WTC11 (cell line): Measurements from ENCODE around the gene EVI5L.

Experiments used
- CBFB ChIP-seq: sonication (generic); formaldehyde crosslinking; IDR thresholded peaks from 2 replicates; pipeline ENCODE4 v1.8.1; 2022; ENCODE audit warnings: mild to moderate bottlenecking, low read depth, missing genetic modification reagents
- CREM ChIP-seq: sonication (generic); formaldehyde crosslinking; IDR thresholded peaks from 2 replicates; pipeline ENCODE4 v1.8.1; 2022; ENCODE audit warnings: mild to moderate bottlenecking, missing genetic modification reagents, moderate library complexity
- ESRRA ChIP-seq: sonication (generic); formaldehyde crosslinking; IDR thresholded peaks from 2 replicates; pipeline ENCODE4 v1.8.1; 2022; ENCODE audit warnings: mild to moderate bottlenecking, missing genetic modification reagents, borderline replicate concordance
- FOXK1 ChIP-seq: sonication (generic); formaldehyde crosslinking; IDR thresholded peaks from 2 replicates; pipeline ENCODE4 v1.8.0; 2022; ENCODE audit warnings: mild to moderate bottlenecking, moderate library complexity, missing genetic modification reagents
- JAZF1 ChIP-seq: fragments of 250-450 bp; sonication (Bioruptor Pico); IDR thresholded peaks from 2 replicates; pipeline ENCODE4 v1.9.0; 2021; ENCODE audit warnings: moderate library complexity, mild to moderate bottlenecking, inconsistent platforms
- NR1H2 ChIP-seq: sonication (generic); formaldehyde crosslinking; IDR thresholded peaks from 2 replicates; pipeline ENCODE4 v1.9.0; 2021; ENCODE audit warnings: mild to moderate bottlenecking, moderate library complexity, missing genetic modification reagents
- ZNF281 ChIP-seq: sonication (generic); formaldehyde crosslinking; IDR thresholded peaks from 2 replicates; pipeline ENCODE4 v1.8.0; 2023; ENCODE audit warnings: mild to moderate bottlenecking, missing genetic modification reagents
- ZSCAN18 ChIP-seq: fragments of 250-450 bp; sonication (Bioruptor Pico); IDR thresholded peaks from 2 replicates; pipeline ENCODE4 v2.1.2; 2022; ENCODE audit warnings: mild to moderate bottlenecking, moderate library complexity
- TF ChIP-seq, protein P1 (sequence below): fragments of 200-600 bp; IDR thresholded peaks from 2 replicates; pipeline ENCODE4 v1.8.0; 2022; ENCODE audit warnings: antibody characterized with exemption
- TF ChIP-seq, protein P2 (sequence below): sonication (generic); formaldehyde crosslinking; IDR thresholded peaks from 2 replicates; pipeline ENCODE4 v1.8.1; 2022; ENCODE audit warnings: low read depth, mild to moderate bottlenecking, moderate library complexity, missing genetic modification reagents, borderline replicate concordance

DNA sequence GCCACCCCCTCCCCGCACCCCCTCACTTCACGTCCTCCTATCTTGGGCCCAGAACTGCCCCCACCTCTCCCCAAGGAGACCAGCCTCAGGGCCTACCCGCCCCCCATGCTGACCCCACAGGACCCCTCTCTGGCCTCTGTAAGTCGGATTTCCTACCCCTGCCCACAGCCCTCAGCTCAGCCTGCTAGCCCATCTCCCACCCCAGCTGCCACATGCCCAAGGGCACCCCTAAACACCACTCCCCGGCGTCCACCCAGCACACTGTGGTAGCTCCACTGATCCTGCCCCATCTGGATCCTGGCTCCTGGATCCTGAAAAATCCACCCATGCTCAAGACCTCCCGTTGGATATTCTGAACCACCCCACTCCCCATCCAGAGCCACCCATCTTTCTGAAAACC lies 805 bp downstream of the EVI5L start:
- TF ChIP-seq, protein P1, sequence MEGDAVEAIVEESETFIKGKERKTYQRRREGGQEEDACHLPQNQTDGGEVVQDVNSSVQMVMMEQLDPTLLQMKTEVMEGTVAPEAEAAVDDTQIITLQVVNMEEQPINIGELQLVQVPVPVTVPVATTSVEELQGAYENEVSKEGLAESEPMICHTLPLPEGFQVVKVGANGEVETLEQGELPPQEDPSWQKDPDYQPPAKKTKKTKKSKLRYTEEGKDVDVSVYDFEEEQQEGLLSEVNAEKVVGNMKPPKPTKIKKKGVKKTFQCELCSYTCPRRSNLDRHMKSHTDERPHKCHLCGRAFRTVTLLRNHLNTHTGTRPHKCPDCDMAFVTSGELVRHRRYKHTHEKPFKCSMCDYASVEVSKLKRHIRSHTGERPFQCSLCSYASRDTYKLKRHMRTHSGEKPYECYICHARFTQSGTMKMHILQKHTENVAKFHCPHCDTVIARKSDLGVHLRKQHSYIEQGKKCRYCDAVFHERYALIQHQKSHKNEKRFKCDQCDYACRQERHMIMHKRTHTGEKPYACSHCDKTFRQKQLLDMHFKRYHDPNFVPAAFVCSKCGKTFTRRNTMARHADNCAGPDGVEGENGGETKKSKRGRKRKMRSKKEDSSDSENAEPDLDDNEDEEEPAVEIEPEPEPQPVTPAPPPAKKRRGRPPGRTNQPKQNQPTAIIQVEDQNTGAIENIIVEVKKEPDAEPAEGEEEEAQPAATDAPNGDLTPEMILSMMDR: no peak
- TF ChIP-seq ZSCAN18: no peak
- TF ChIP-seq NR1H2 (CRISPR knock-in tag): no peak
- TF ChIP-seq JAZF1 (CRISPR knock-in tag): no peak
- TF ChIP-seq ESRRA (CRISPR knock-in tag): no peak
- TF ChIP-seq ZNF281 (CRISPR knock-in tag): no peak
- TF ChIP-seq, protein P2, sequence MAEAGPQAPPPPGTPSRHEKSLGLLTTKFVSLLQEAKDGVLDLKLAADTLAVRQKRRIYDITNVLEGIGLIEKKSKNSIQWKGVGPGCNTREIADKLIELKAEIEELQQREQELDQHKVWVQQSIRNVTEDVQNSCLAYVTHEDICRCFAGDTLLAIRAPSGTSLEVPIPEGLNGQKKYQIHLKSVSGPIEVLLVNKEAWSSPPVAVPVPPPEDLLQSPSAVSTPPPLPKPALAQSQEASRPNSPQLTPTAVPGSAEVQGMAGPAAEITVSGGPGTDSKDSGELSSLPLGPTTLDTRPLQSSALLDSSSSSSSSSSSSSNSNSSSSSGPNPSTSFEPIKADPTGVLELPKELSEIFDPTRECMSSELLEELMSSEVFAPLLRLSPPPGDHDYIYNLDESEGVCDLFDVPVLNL: no peak
- TF ChIP-seq CBFB (CRISPR knock-in tag): no peak
- no peak for TF ChIP-seq CREM (CRISPR knock-in tag)
- TF ChIP-seq FOXK1 (CRISPR knock-in tag): no peak
